Heart right ventricle (tissue), 16 donors: ENCODE results near the gene BTBD2. TPM values are rescaled to one million over a fixed set of nuclear protein-coding genes. Genes with fewer than 3 reads are reported as not detected.

Experiments used
- ATAC-seq, 8 donors: fragments of 200-7000 bp; cut with Tn5 transposase; one replicate each; pipeline ENCODE4 v1.9.1; 2020; ENCODE audit warnings: mild to moderate bottlenecking in 8 of 8, moderate library complexity in 8 of 8, moderate number of reproducible peaks in 1 of 8
- DNase-seq, 2 donors: peaks; one replicate each; pipeline ENCODE4 v3.0.0-alpha.2; 2020
- H3K27ac ChIP-seq, 10 donors: fragments of 200-600 bp; sonication (generic) in 2 of 10; one replicate each; pipeline versions ENCODE4 v1.5.0 to v1.8.0; 2020 to 2022; ENCODE audit warnings: mild to moderate bottlenecking in 3 of 10
- H3K27me3 ChIP-seq, 7 donors: fragments of 200-600 bp; one replicate each; pipeline ENCODE4 v1.8.0; 2021 to 2022; ENCODE audit warnings: mild to moderate bottlenecking in 2 of 7
- H3K36me3 ChIP-seq, 9 donors: fragments of 200-600 bp; sonication (generic) in 1 of 9; one replicate each; pipeline versions ENCODE4 v1.5.0 to v1.8.0; 2020 to 2022; ENCODE audit warnings: mild to moderate bottlenecking in 2 of 9
- H3K4me1 ChIP-seq, 9 donors: fragments of 200-600 bp; sonication (generic) in 1 of 9; one replicate each; pipeline versions ENCODE4 v1.5.0 to v1.8.0; 2020 to 2022; ENCODE audit warnings: mild to moderate bottlenecking in 4 of 9
- H3K4me3 ChIP-seq, 10 donors: fragments of 200-600 bp; sonication (generic) in 2 of 10; one replicate each; pipeline versions ENCODE4 v1.5.0 to v1.8.0; 2020 to 2022; ENCODE audit warnings: mild to moderate bottlenecking in 7 of 10, moderate library complexity in 2 of 10
- H3K9me3 ChIP-seq, 11 donors: fragments of 200-600 bp in 10 of 11; sonication (generic) in 2 of 11; one replicate each; pipeline versions ENCODE4 v1.5.0 to v1.8.0; 2013 to 2022; ENCODE audit warnings: mild to moderate bottlenecking in 2 of 11, control low read depth in 1 of 11, moderate library complexity in 1 of 11
- CTCF ChIP-seq, 9 donors: fragments of 200-600 bp; sonication (generic) in 2 of 9; IDR thresholded peaks; one replicate each; pipeline versions ENCODE4 v1.5.0 to v1.8.0; 2021 to 2022; ENCODE audit warnings: antibody characterized with exemption in 9 of 9, mild to moderate bottlenecking in 5 of 9, moderate library complexity in 1 of 9
- WGBS, 2 donors: extraction: QIAGEN DNeasy Blood & Tissue Kit; methylation state at CpG; one replicate each; pipeline ENCODE4 v1.1.7; 2013; ENCODE audit warnings: inconsistent platforms in 1 of 2; 5-methylcytosine and 5-hydroxymethylcytosine counted together
- intact Hi-C, 10 donors: fragments of 100-400 bp; cut with DNase I; formaldehyde crosslinking; loops; one replicate each; pipeline versions ENCODE4 v1.11.1 to v1.14.2; 2022
- polyA plus RNA-seq, 2 donors: library from polyadenylated mRNA; stranded (reverse); fragments of 200-250 nt; gene quantifications; one replicate each; pipeline ENCODE4 v1.2.3, GENCODE V29; 2013
- total RNA-seq, 10 donors: library from RNA; stranded (reverse); fragmentation: NEBNext Ultra II Directional in 3 of 10; extraction: Animal tissue kit (Norgen Biotek cat#: 25700) in 3 of 10; gene quantifications; one replicate each; pipeline versions ENCODE4 v1.2.1 to v1.2.4, GENCODE V29; 2021 to 2023
- donor health status: Arrhythmogenic right ventricular cardiomyopathy.
- donor health status: ischemic (EF 13 %, LVEDD 7.1; RV severe dilation, severe dysfunction).
- donor health status: healthy with polysubstance abuse.
- donor health status: DM: no; HTN: yes; CAD: no.
- donor health status: DM: no; HTN: no; CAD: no.
- donor health status: ischemic (EF 25% LVEDD 6.9; RV normal size, moderate dysfunction).
- donor health status: ischemic (EF 25% LVEDD 5.7; RV mildly dilated, moderate dysfunction).
- donor health status: healthy.
- donor health status: DM: yes; HTN: yes; CAD: no.
- donor health status: Ischemic cardiomyopathy.
- donor health status: ischemic (EF 35%, LVEDD 5.7; RV mildly dilated, moderate dysfunction).
- donor health status: nonischemic (EF 11% LVEDD 7.7; RV severe dilation, severe dysfunction).
- donor health status: DM: yes; HTN: yes; CAD: no.
- donor health status: PGD.
- donor health status: ischemic (EF 29% LVEDD 5.4; RV normal size, mild dysfunction).
- donor health status: nonischemic (EF 23%, LVEDD 6.1; RV moderate dilation, normal function).

Gene BTBD2
- total and polyA plus RNA-seq, 12 donors = 42.8 to 70.4 (median 55.8) TPM

DNA sequence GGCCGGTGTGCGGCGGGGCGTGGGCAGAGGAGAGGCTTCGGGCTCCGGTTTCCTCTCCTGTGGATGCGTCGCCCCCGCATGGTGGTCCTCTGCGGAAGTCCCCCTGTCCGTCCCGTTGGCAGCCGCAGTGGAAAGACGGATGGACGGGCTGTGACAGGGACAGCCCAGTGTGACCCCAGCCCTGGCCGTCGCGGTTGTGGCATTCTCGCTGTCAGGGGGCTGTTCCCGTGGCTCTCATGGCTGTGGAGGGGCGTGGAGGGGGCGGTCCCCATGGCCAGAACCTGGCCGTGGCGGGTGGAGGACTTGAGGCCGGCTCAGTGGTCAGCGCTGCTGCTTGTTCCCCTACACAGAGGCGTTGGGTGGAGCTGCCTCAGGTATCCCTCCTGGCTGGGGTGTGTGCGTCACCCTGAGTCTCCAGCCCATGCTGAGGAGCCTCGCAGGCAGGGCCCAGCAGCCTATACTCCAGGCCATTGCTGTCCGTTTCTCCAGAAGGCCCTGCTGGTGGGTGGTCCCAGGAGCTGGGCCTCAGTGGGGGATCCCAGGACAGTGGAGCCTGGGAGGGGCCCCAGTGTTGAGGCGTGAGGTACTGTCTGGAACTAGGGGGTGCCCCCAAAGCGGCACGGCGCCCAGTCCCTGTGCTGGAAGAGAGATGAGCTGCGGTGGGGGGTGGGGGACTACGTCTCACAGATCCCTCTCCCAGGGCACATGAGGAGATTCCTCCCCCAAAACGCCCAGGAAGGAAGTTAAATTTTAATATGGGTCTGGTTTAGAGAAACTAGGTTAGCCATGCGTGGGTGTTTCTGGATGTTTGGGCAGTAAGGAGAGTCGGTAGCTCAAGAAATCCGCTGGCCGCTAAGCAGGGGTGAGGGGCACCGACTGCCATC, 54.3 kb downstream of the BTBD2 start:
- peaks cover 0 to 20% (median 0%) of the 10 kb centered on the region in 9 donors for H3K36me3 ChIP-seq
- WGBS, 2 donors = 91 to 93% methylated on average over 41 to 42 of the region's 42 CpGs

GRCh38 chr19:1959928-1960589, 55.5 kb downstream of the BTBD2 start:
- WGBS, 2 donors = 90 to 92% methylated on average over 32 of the region's 32 CpGs
- H3K4me3 ChIP-seq = no peak overlapping the region
- intact Hi-C loops = no loop called here
- DNase-seq = no peak
- H3K36me3 ChIP-seq = peaks cover 0 to 23% (median 0%) of the 10 kb centered on the region in 9 donors
- H3K9me3 ChIP-seq = no peaks in the 10 kb centered on the region
- no peak for ATAC-seq
- TF ChIP-seq CTCF (IDR thresholded peaks at IDR 0.05) = no peak
- peaks cover 0 to 7% (median 0%) of the 10 kb centered on the region in 9 donors for H3K4me1 ChIP-seq
- no peaks in the 10 kb centered on the region for H3K27me3 ChIP-seq
- H3K27ac ChIP-seq = no peak overlapping the region

More for the DNA sequence above, 54.3 kb downstream of the BTBD2 start:
- TF ChIP-seq CTCF (IDR thresholded peaks at IDR 0.05) = no peak
- intact Hi-C loops = no loop called here
- ATAC-seq (peak in 2 of 8 donors; percentile 15 to 19), DNase-seq (no peak)
- Histone ChIP-seq H3K9me3 (no peaks in the 10 kb centered on the region), H3K4me3 (no peak overlapping the region), H3K4me1 (peaks cover 0 to 7% (median 0%) of the 10 kb centered on the region in 9 donors), H3K27me3 (no peaks in the 10 kb centered on the region), H3K27ac (no peak overlapping the region)

GRCh38 chr19:1957562-1958248, 57.8 kb downstream of the BTBD2 start:
- ATAC-seq = peak in 1 of 8 donors; percentile 3
- no peak overlapping the region for H3K27ac ChIP-seq

More at GRCh38 chr19:1957562-1958248, 57.8 kb downstream of the BTBD2 start:
- WGBS, 2 donors = 85 to 87% methylated on average over 40 of the region's 40 CpGs
- H3K9me3 ChIP-seq = no peaks in the 10 kb centered on the region
- no peak for DNase-seq
- H3K27me3 ChIP-seq = no peaks in the 10 kb centered on the region
- no peak for TF ChIP-seq CTCF (IDR thresholded peaks at IDR 0.05)
- no peak overlapping the region for H3K4me3 ChIP-seq
- intact Hi-C loops = no loop called here
- H3K4me1 ChIP-seq = peaks cover 0 to 7% (median 0%) of the 10 kb centered on the region in 9 donors
- peaks cover 0 to 33% (median 0%) of the 10 kb centered on the region in 9 donors for H3K36me3 ChIP-seq
